K562 (cell line): ENCODE measurements around the gene CNKSR3. TPM values are rescaled to one million over a fixed set of nuclear protein-coding genes. Genes with fewer than 3 reads are reported as not detected.

Experiments used
- ATAC-seq: fragments of 200-7000 bp; cut with Tn5 transposase; 3 replicates; pipeline ENCODE4 v1.9.1; 2020; ENCODE audit warnings: moderate library complexity
- BruUV-seq: library from RNA; stranded (reverse); fragments of 400-500 nt; replicated peaks from 2 replicates; lab custom pipeline; 2021; lab: Mats Ljungman, UMichigan
- CTCF ChIA-PET: fragments of 300-600 bp; formaldehyde crosslinking; extraction: SDS; loops from one replicate; lab custom pipeline; 2021; ENCODE audit warnings: low intra/inter-chr PET ratio; lab: Yijun Ruan, JAX
- POLR2A ChIA-PET: fragments of 300-600, 350-650 bp; sonication (Branson Sonifier 250); formaldehyde crosslinking; extraction: SDS; loops from one replicate; lab custom pipeline; 2021; ENCODE audit warnings: antibody characterized with exemption, inconsistent platforms; lab: Yijun Ruan, JAX
- DNase-seq, 4 experiments: peaks; one replicate each; pipeline versions ENCODE4 v3.0.0 to v3.0.0-alpha.2; 2011 to 2018; ENCODE audit warnings: low spot score in 3 of 4, mixed read lengths in 3 of 4; ENCODE audit errors: extremely low read depth in 1 of 4
- FAIRE-seq: peaks from 2 replicates; lab custom pipeline; 2011; peaks lifted over from hg19 to GRCh38; lab: Jason Lieb, UNC
- H2AFZ ChIP-seq: 2 replicates; pipeline ENCODE4 v1.6.0; 2011; ENCODE audit warnings: low read depth, low read length, control low read depth, inconsistent platforms
- H3K27ac ChIP-seq: fragments of 200-600 bp; 3 replicates; pipeline ENCODE4 v1.8.0; 2011; ENCODE audit warnings: low read depth, mild to moderate bottlenecking, control low read depth, inconsistent platforms, low read length, moderate library complexity, mixed read lengths; ENCODE audit errors: extremely low read depth
- H3K27me3 ChIP-seq, 2 experiments: fragments of 300-600 bp in 1 of 2; 2 replicates in 1 of 2; 3 replicates in 1 of 2; pipeline versions ENCODE4 v1.6.0 to v1.8.0; 2011; ENCODE audit warnings: inconsistent platforms in 2 of 2, low read length in 2 of 2, mild to moderate bottlenecking in 1 of 2, mixed read lengths in 1 of 2, moderate library complexity in 1 of 2; ENCODE audit not compliant: control insufficient read depth in 2 of 2, insufficient read depth in 2 of 2
- H3K36me3 ChIP-seq: fragments of 300-600 bp; 3 replicates; pipeline ENCODE4 v1.8.0; 2011; ENCODE audit warnings: mild to moderate bottlenecking, low read length, inconsistent platforms; ENCODE audit not compliant: control insufficient read depth, insufficient read depth
- H3K4me1 ChIP-seq, 2 experiments: fragments of 200-600 bp in 1 of 2; replicated peaks in 1 of 2; 2 replicates in 1 of 2; 3 replicates in 1 of 2; pipeline versions ENCODE4 v1.5.1 to v1.8.0; 2011; ENCODE audit warnings: inconsistent platforms in 2 of 2, low read length in 2 of 2, mild to moderate bottlenecking in 1 of 2, mixed read lengths in 1 of 2, moderate library complexity in 1 of 2; ENCODE audit not compliant: control insufficient read depth in 2 of 2, insufficient read depth in 2 of 2
- H3K4me2 ChIP-seq: 2 replicates; pipeline ENCODE4 v1.6.1; 2011; ENCODE audit warnings: low read length, control low read depth, inconsistent platforms, mixed read lengths; ENCODE audit not compliant: insufficient read depth
- H3K4me3 ChIP-seq: fragments of 200-600 bp; sonication (generic), shearing (Covaris generic); 2 replicates; pipeline ENCODE4 v1.5.1; 2016; ENCODE audit warnings: control low read depth, inconsistent platforms
- H3K79me2 ChIP-seq: fragments of 200-600 bp; 3 replicates; pipeline ENCODE4 v1.8.0; 2011; ENCODE audit warnings: low read length, inconsistent platforms; ENCODE audit not compliant: control insufficient read depth, insufficient read depth
- H3K9ac ChIP-seq, 2 experiments: 2 replicates each; pipeline versions ENCODE4 v1.6.0 to v1.6.1; 2011; ENCODE audit warnings: low read depth in 2 of 2, low read length in 2 of 2, control low read depth in 1 of 2, inconsistent platforms in 1 of 2, mild to moderate bottlenecking in 1 of 2, mixed read lengths in 1 of 2; ENCODE audit not compliant: insufficient read depth in 1 of 2
- H3K9me1 ChIP-seq: one replicate; pipeline ENCODE4 v1.6.0; 2011; ENCODE audit warnings: inconsistent platforms, mild to moderate bottlenecking, low read length, moderate library complexity; ENCODE audit not compliant: control insufficient read depth, insufficient read depth
- H3K9me3 ChIP-seq: replicated peaks from 2 replicates; pipeline ENCODE4 v1.5.1; 2011; ENCODE audit warnings: low read depth, low read length, inconsistent platforms; ENCODE audit not compliant: control insufficient read depth, insufficient read depth
- H4K20me1 ChIP-seq: replicated peaks from 2 replicates; pipeline ENCODE4 v1.6.1; 2011; ENCODE audit warnings: low read length, inconsistent platforms, mixed read lengths; ENCODE audit not compliant: control insufficient read depth, insufficient read depth
- RBM17 ChIP-seq: fragments of 200-400 bp; formaldehyde crosslinking; IDR thresholded peaks from 2 replicates; pipeline ENCODE4 v1.6.1; 2017; ENCODE audit warnings: low read depth, mild to moderate bottlenecking, low read length, borderline replicate concordance
- WGBS: fragments of 100-300 bp; shearing (Covaris generic); methylation state at CpG from one replicate; pipeline ENCODE4 v1.1.6; 2016; ENCODE audit warnings: low coverage, mixed read lengths; ENCODE audit not compliant: insufficient coverage; ENCODE audit errors: missing lambda C conversion rate; 5-methylcytosine and 5-hydroxymethylcytosine counted together
- in situ Hi-C: fragments of 300-500 bp; cut with MboI; formaldehyde crosslinking; loops from 4 replicates; pipeline ENCODE4 v1.15.0; 2018; ENCODE audit warnings: inconsistent platforms, mixed read lengths
- intact Hi-C: fragments of 100-400 bp; cut with micrococcal nuclease; formaldehyde crosslinking; loops from 2 replicates; pipeline ENCODE4 v1.14.2; 2022
- polyA plus RNA-seq, 8 experiments: library from polyadenylated mRNA; depleted of rRNA in 4 of 8; stranded (reverse) in 5 of 8; unstranded in 3 of 8; fragments of >200 nt; fragmentation: Nextera tagmentation in 2 of 8; fragmentation: Illumina TruSeq in 1 of 8; extraction: Ambion mirVana in 2 of 8; extraction: Trizol in 1 of 8; gene quantifications; 2 replicates each; pipeline versions ENCODE4 v1.2.1 to v1.2.3, GENCODE V29; 2011 to 2014; ENCODE audit warnings: inconsistent platforms in 1 of 8, missing spikeins in 1 of 8
- total RNA-seq, 7 experiments: library from RNA; depleted of rRNA in 6 of 7; stranded (reverse); fragments of >200 nt in 6 of 7; fragmentation: Illumina TruSeq in 2 of 7; extraction: Trizol in 2 of 7; gene quantifications; 2 replicates each; pipeline versions ENCODE4 v1.2.1 to v1.2.3, GENCODE V29; 2011 to 2021; ENCODE audit warnings: low replicate concordance in 1 of 7
- TF ChIP-seq, protein P1 (sequence below), 2 experiments: IDR thresholded peaks in 1 of 2; conservative IDR thresholded peaks in 1 of 2; 2 replicates each; pipeline ENCODE4 v1.6.1; 2016; ENCODE audit warnings: low read depth in 2 of 2, mild to moderate bottlenecking in 1 of 2, missing compliant biosample characterization in 1 of 2, missing genetic modification characterization in 1 of 2, moderate library complexity in 1 of 2

Gene CNKSR3
- total and polyA plus RNA-seq, 9 of the 15 experiments (the other 6 are each of a cell fraction or from before 2014, with no cell fraction given), result 4.5 to 29.6 (median 9.5) TPM

DNA sequence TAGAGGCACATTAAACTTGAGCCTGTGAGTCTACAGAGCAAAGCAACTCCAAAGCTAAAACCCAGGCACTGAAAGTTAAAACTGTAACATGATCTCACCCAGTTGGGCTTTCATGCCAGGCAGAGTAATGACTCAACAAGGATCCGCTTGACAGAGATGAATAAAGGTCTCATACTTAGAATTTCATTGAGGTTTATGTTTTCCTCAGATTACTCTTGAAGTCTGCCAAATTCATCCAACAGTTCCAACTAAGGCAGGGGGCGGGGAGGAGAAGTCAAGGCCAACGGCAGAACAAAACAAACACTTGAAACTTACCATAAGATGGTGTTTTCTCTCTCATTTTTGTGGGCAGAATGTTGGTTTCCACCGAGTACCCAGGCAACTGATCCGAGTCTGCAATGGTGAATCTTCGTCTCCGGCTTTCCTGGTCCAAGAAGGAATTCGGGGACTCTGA lies 99.8 kb downstream of the CNKSR3 start:
- Histone ChIP-seq H3K4me2 (no peak overlapping the region), H3K4me1 (no peaks in the 10 kb centered on the region), H3K27ac (peak overlapping the region; percentile 32; the same call in 1 of the 3 replicates), H3K27me3 (no peaks in the 10 kb centered on the region), H4K20me1 (no peaks in the 10 kb centered on the region), H3K4me3 (no peak overlapping the region), H3K79me2 (no peaks in the 10 kb centered on the region), H3K9me1 (no peaks in the 10 kb centered on the region), H3K36me3 (peaks cover 77% of the 10 kb centered on the region), H3K9ac (no peak overlapping the region), H3K9me3 (no peaks in the 10 kb centered on the region), H2AFZ (no peak overlapping the region)
- ChIA-PET CTCF (no interaction called here), POLR2A (no interaction called here)
- intact Hi-C loops, result no loop called here
- BruUV-seq, result no TSS peak
- TF ChIP-seq, protein P1, sequence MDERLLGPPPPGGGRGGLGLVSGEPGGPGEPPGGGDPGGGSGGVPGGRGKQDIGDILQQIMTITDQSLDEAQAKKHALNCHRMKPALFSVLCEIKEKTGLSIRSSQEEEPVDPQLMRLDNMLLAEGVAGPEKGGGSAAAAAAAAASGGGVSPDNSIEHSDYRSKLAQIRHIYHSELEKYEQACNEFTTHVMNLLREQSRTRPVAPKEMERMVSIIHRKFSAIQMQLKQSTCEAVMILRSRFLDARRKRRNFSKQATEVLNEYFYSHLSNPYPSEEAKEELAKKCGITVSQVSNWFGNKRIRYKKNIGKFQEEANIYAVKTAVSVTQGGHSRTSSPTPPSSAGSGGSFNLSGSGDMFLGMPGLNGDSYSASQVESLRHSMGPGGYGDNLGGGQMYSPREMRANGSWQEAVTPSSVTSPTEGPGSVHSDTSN (CRISPR knock-in tag; IDR thresholded peaks at IDR 0.05; ENCODE audit: low read depth), result no peak
- TF ChIP-seq, protein P1 (tag; conservative IDR thresholded peaks at IDR 0.05; ENCODE audit: low read depth), result peak; percentile 35; the same call in 1 of the 2 replicates
- TF ChIP-seq RBM17, result no peak
- FAIRE-seq, result peak; percentile 42
- no peak for DNase-seq
- 82% methylated on average over 8 of the region's 8 CpGs for WGBS
- in situ Hi-C loops, result no loop called here
- ATAC-seq, result no peak
